NOMO-1 treated with dmso at 0.1 percent for 144 hours (cell line): ENCODE data around the gene DEPDC1B.
"Not testable (repeated sequence)": the region's sequence is repeated elsewhere in the genome, so short reads cannot be mapped to it uniquely, and the experiment has no call there.

Experiments used
- DNase-seq: peaks from one replicate; lab custom pipeline; 2025; ENCODE audit not compliant: unreplicated experiment; lab: John Stamatoyannopoulos, UW

Gene DEPDC1B, protein sequence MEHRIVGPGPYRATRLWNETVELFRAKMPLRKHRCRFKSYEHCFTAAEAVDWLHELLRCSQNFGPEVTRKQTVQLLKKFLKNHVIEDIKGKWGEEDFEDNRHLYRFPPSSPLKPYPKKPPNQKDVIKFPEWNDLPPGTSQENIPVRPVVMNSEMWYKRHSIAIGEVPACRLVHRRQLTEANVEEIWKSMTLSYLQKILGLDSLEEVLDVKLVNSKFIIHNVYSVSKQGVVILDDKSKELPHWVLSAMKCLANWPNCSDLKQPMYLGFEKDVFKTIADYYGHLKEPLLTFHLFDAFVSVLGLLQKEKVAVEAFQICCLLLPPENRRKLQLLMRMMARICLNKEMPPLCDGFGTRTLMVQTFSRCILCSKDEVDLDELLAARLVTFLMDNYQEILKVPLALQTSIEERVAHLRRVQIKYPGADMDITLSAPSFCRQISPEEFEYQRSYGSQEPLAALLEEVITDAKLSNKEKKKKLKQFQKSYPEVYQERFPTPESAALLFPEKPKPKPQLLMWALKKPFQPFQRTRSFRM

DNA sequence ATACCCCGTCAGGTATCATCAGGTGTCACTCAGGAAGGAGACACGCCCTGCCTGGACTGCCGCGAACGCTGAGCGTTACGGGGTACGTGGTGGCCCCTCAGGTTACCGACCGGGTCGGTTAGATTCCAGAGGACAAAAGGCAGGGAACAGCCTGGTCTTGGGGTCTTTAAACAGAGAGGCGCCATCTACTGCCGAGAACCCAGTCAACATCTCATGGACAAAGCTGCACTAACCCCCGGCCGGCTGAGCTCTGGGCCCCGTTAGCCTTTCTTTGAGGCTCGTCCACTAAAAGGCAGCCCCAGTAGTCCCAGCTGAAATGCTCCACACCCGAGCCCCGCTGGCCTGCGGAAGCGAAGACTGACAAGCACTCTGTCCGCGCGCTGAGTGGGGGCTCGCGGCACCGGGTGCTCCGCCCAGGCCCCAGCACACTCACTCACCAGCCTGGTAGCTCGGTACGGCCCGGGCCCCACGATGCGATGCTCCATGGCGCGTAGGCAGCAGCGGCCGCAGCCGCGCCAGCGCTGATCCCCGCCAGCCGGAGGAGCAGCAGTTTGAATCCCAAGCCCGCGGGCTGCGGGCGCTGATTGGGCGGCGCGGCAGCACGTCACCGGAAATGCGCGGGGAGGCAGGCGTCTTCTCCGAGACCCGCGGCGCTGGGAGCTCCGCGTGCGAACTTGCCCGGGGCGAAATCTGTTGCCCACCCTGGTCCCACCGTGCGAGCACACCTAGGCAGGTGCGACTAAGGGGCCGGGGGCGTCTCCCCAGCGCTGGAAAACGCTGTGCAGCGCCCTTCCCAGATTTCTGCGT, at the start of gene DEPDC1B:
Gene DEPDC1B, minus strand, starts transcription at position 558 of the 807 bp plus-strand sequence. Its CDS starts 73 bp downstream, at position 485.
- DNase-seq = peak; percentile 85

DNA sequence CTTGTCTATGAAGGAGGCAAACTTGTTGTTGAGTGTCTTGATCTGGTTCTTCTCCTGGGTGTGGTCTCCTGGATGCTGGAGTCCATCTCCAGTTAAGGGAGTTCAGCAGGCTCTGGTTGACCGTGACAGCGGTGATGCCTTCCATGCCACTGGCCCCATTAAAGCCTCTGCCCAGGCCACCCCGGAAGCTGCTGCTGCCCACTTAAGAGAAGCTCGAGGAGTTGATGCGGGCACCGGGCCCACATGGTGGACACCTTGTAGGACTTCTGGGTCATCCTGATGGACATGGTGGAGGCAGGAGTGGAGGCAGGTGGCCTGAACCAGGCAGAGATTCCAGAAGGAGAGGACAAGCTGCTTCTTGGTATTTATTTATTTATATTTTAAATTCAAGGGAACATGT, 44.7 kb upstream of the DEPDC1B start:
- no peak for DNase-seq

DNA sequence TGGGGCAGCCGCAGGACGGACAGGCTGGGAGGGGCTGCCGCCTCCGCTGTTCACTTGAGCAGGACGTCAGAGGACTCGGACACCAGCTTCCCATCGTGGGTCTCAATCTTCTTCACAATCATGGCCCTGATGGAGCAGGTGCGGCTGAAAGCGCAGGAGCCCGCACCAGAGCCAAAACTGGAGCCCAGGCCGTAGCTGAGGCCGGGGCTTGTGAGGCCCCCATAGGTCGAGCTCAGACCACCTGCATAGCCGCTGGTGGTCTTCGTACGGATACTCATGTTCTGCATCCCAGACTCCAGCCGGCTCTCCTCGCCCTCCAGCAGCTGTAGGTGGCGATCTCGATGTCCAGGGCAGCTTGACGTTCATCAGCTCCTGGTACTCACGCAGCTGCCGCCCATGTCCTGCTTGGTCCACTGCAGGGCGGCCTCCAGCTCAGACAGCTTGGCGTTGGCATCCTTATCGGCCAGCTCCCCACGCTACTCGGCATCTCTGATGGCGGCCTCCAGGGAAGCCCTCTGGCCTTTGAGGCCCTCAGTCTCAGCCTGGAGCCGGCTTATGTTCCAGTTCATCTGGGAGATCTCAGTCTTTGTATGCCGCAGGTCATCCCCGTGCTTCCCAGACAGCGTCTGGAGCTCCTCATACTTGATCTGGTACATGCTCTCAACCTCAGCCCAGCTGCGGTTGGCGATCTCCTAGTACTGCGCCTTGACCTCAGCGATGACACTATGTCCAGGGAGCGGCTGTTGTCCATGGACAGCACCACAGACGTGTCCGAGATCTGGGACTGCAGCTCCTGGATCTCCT, 43.7 kb upstream of the DEPDC1B start:
- DNase-seq = no peak

DNA sequence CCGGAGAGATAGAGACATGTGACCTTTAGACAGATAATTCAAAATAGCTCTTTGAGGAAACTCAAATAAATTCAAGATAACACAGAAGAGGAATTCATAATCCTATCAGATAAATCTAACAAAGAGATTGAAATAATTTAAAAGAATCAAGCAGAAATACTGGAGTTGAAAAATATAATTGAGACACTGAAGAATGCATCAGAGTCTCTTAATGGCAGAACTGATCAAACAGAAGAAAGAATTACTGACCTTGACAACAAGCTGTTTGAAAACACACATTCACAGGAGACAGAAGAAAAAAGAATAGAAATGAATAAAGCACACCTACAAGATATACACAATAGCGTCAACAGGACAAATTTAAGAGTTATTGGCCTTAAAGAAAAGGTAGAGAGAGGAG, 40.4 kb upstream of the DEPDC1B start:
- no peak for DNase-seq

DNA sequence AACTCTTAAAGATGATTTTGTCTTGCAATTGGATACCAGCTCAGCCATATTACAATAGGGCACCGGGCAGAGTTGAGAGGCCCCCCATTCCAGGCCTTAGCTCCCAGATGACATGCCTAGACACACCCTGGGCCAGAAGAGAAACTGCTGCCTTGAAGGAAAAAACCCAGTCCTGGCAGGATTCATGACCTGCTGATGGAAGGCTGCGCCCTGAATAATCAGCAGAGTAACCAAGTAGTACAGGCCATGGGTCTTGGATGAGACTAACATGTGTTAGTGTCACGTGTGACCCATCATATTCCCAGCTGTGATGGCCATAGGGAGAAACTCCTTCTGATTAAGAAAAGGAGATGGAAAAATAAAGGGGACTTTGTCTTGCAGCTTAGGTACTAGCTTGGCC, 39.0 kb upstream of the DEPDC1B start:
- no peak for DNase-seq

DNA sequence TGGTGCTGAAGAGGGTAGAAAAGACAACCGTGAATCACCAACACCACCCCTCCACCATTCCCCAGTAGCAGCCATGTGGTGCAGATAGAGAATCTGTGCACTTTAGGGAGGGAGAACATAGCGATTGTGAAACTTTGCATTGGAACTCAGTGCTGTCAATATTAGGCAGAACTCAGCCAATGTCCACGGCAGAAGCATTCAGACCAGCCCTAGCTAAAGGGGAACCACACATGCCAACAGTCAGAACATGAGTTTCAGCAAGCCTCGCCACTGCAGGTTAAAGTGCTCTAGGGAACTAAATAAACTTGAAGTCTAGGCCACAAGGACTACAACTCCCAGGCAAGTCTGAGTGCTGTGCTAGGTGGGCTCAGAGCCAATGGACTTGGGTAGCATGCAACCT, 38.5 kb upstream of the DEPDC1B start:
- DNase-seq = no peak

DNA sequence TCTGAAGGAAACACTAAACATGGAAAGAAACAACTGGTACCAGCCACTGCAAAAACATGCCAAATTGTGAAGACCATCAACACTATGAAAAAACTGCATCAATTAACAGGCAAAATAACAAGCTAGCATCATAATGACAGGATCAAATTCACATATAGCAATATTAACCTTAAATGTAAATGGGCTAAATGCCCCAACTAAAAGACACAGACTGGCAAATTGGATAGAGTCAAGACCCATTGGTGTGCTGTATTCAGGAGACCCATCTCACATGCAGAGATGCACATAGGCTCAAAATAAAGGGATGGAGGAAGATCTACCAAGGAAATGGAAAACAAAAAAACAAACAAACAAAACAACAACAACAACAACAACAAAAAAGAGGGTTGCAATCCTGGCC, 30.9 kb upstream of the DEPDC1B start:
- DNase-seq = not testable (repeated sequence)

DNA sequence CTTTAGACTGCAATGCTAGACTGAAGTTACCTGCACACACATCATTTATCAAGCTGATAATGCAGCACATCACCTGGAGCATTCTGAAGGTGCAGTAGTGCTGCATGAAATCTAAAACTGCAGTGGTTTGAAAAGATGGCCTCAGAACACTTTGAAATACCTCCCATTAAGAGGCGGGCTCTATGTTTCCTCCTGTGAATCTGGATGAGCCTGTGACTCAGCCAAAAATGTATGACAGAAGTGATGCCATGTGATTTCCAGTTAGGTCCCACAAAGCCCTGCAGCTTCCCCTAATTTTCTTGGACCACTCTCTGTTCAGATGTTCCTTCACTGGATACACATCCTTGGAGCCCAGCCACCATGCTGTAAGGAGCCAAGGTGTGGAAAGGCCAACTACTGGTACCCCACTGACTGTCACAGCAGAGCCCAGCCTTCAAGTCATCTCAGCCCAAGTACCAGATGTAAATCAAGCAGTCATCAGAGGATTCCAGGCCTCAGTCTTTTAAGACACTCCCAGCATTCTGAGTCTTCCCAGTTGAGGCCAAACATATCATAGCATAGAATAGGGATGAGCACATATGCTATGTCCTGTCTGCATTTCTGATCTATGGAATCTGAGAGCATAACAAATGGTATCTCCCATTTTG, 27.2 kb upstream of the DEPDC1B start:
- DNase-seq = no peak

DNA sequence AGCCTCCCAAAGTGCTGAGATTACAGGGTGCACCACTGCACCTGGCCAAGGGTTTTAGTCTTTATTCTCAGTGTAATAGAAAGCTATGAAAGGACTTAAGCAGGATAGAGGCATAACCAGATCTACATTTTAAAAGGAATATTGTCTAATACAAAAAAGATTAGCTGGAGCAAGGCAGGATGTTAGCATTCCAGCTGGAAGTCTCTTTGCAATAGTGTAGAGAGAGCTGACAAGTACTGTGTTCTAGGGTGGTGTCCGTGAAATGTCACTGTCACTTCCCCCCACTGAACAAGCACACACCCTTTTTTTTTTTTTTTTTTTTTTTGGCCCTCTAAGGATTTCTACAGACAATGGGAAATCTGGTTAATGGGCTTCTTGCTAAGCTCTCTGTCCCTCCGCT, 24.2 kb upstream of the DEPDC1B start:
- no peak for DNase-seq

DNA sequence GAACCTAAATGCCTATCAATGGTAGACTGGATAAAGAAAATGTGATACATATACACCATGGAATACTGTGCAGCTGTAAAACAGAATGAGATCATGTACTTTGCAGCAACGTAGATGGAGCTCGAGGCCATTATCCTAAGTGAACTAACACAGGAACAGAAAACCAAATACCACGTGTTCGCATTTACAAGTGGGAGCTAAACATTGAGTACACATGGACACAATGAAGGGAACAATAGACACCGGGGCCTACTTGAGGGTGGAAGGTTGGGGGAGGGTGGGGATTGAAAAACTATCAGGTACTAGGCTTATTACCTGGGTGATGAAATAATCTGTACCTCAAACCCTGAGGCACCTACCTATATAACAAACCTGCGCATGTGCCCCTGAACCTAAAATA, 22.4 kb upstream of the DEPDC1B start:
- no peak for DNase-seq

DNA sequence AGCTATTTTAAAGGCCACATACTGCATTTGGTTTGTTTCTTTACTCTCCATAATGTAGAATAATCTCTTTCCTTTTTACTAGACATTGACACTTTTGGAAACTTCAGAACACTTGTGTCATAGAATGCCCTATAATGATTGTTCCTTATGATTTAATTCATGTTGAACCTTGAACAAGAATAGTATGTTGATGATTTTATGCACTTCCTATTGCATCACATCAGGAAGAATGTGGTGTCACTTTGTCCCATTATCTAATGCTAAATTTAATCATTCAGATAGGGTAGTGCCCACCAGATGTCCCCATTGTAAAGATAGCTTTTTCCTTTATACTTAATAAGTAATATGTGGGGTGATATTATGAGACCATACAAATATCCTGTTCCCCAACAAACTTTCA, 19.4 kb upstream of the DEPDC1B start:
- DNase-seq = no peak

DNA sequence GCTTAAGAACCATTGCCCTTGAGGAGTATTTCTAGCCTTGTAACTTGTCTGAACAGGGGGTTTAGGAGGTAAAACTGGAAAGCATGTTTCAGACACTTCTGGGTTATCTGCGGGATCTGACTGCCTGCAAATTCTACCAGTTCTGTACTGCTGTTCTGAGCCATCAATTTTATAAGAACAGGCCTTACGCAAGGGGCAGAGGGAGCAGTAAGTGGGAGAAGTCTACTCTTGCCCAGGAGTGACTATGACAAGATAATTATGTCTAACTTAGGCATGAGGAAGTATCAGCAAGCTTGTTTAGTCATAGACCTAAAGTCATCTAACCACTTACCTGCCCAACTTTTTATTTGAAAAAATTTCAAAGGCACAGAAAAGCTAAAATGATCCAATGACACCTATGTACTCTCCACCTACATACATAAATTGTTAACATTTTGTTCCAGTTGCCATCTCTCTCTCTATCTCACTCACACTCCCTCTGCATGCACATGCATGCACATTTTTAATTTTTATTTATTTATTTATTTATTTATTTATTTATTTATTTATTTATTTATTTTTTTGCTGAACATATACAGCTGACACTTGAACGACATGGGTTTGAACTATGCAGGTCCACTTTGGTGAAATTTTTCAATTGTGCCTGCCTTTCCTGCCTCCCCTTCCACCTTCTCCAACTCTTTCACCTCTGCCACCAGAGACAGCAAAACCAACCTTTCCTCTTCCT, 18.4 kb upstream of the DEPDC1B start:
- peak; percentile 89 for DNase-seq

DNA sequence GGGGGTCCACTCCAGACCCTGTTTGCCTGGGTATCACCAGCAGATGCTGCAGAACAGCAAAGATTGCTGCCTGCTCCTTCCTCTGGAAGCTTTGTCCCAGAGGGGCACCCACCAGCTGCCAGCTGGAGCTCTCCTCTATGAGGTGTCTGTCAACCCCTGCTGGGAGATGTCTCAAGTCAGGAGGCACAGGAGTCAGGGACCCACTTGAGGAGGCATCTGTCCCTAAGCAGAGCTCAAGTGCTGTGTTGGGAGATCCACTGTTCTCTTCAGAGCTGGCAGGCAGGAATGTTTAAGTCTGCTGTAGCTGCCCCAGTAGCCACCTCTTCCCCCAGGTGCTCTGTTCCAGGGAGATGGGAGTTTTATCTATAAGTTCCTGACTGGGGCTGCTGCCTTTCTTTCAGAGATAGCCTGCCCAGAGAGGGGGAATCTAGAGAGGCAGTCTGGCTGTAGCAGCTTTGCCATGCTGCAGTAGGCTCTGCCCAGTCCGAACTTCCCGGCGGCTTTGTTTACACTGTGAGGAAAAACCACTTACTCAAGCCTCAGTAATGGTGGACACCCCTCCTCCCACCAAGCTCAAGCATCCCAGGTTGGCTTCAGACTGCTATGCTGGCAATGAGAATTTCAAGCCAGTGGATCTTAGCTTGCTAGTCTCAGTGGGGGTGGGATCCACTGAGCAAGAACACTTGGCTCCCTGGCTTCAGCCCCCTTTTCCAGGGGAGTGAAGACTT, 15.4 kb upstream of the DEPDC1B start:
- not testable (repeated sequence) for DNase-seq

DNA sequence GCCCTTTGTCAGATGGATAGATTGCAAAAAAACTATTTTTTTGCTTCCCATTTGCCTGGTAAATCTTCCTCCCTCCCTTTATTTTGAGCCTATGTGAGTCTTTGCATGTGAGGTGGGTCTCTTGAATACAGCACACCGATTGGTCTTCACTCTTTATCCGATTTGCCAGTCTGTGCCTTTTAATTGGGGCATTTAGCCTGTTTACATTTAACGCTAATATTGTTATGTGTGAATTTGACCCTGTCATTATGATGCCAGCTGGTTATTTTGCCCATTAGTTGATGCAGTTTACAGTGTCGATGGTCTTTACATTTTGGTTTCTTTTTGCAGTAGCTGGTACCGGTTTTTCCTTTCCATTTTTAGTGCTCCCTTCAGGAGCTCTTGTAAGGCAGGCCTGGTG, 13.0 kb upstream of the DEPDC1B start:
- DNase-seq = no peak

DNA sequence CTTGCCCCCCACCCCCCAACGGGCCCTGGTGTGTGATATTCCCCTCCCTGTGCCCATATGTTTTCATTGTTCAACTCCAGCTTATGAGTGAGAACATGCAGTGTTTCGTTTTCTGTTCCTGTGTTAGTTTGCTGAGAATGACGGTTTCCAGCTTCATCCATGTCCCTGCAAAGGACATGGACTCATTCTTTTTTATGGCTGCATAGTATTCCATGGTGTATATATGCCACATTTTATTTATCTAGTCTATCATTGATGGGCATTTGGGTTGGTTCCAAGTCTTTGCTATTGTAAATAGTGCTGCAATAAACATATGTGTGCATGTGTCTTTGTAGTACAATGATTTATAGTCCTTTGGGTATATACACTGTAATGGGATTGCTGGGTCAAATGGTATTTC, 11.9 kb upstream of the DEPDC1B start:
- DNase-seq = not testable (repeated sequence)

DNA sequence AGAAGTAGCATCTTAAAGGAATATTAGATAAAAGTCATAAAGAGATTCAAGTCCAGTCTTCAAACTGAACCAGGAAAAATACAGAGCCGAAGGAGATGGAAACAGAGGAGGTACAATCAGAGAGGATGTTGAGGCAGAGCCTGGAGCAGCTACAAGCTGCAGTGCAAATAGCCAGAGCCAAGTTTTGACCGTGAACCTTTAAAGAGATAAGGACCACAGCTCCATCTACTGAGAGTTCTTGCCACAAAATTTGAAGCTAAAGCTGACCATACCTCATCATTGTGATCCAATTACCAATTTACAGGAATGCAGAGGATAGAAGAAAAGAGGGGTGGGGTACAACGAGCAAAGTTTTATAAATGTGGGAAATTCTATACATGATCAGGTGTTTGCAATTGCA, 10.4 kb upstream of the DEPDC1B start:
- DNase-seq = no peak

DNA sequence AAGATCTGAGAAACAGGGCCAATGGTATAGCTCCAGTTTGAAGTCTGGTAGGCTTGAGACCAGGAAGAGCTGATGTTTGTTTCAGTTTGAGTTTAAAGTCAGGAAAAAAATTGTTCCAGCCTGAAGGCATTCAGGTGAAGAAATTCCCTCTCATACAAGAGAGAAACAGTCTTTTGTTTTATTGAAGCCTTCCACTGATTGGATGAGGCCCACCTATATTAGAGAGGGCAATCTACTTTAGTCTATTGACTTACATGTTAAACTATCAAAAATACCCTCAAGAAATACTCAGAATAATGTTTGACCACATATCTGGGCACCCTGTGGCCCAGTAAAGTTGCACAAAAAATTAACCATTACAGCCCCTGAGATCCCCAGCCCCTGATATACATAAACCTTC, 5.2 kb upstream of the DEPDC1B start:
- no peak for DNase-seq

DNA sequence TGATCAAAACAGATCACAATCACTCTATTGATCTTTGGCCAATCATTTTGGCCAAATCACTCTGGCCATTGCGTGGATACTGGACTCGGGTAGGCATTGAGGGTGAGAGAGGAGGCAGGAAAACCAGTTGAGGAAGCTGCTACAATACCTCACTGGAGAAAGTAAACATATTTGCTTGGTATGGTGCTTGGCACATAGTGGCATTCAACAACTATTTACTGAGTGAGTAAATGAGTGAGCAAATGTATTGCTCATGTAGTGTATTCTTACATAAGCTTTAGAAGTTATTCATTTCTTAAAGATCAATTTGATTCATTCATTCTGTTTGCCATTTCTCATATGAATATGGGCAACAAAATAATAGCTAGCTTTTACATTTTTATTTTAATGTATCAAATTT, 4.0 kb upstream of the DEPDC1B start:
- no peak for DNase-seq

DNA sequence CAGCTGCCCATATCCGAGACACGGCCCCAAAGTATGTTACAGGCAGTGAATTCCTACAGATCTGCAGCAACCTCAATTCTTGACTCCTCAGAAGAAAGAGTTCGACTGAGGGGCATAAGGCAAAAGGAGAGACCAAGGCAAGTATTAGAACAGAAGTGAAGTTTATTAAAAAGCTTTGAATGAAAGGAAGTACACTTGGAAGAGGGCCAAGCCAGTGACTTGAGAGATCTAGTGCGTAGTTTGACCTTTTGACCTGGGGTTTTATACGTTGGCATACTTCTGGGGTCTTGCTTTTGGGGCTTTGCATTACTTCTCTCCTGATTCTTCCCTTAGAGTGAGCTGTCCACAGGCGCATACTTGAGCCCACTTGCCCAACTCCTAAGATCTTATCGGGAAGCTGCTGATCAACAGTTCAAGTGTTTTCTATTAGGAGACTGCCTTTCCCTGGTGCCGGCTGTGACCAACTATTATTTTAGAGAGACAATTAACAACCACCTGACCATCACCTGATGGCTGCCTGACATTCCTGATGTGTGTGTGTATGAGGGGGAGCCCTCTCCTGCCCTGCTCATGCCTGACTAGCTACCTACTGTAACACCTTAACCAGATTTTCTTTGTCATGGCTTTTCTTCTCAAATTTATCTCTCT, 1.5 kb upstream of the DEPDC1B start:
- no peak for DNase-seq
